ENCODE results near the gene NAAA.

NAAA gene

DNA sequence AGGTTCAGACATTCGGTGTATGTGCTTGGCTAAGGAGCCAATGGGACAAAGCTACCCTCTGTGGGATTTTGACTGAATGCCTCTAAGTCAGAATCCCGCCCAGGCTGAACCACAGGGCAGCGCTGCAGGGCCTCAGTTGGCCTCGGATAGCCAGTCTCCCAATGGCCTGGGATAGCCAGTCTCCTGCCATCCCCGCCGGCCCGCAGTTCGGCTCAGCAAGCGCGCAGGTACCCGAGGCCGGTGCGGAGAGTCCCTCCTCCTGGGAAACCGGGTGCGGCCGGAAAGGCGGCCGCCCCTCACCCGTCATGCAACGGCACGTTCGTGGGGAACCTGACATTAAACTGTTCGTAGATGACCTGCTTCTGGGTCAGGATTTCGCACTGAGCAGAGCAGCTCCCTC, 54.7 kb downstream of the NAAA start:
- Histone ChIP-seq H3K9me3 (ENCODE audit: low read depth, low read length) (no peaks in the 10 kb centered on the region), H3K36me3 (ENCODE audit: insufficient read depth, low read length) (no peaks in the 10 kb centered on the region), H3K27ac (no peak overlapping the region), H3K4me3 (no peak overlapping the region), H3K9ac (ENCODE audit: insufficient read length) (no peak overlapping the region)
- DNase-seq (ENCODE audit: low read depth, low spot score), result no peak
- no peak for TF ChIP-seq FOXP2 (optimal IDR thresholded peaks at IDR 0.05; ENCODE audit: control extremely low read depth, extremely low read length, insufficient read depth)
- no peak for TF ChIP-seq EZH2 (IDR thresholded peaks at IDR 0.05)
- TF ChIP-seq POLR2AphosphoS5 (IDR thresholded peaks at IDR 0.05; ENCODE audit: borderline replicate concordance, low read depth, low read length), result no peak

- Histone ChIP-seq H3K4me3 (no peak overlapping the region), H3K36me3 (ENCODE audit: insufficient read depth, low read length) (no peaks in the 10 kb centered on the region), H3K27ac (no peak overlapping the region), H3K9me3 (ENCODE audit: low read depth, low read length) (no peaks in the 10 kb centered on the region), H3K9ac (ENCODE audit: insufficient read length) (no peak overlapping the region)
- TF ChIP-seq POLR2AphosphoS5 (IDR thresholded peaks at IDR 0.05; ENCODE audit: borderline replicate concordance, low read depth, low read length) (no peak), EZH2 (IDR thresholded peaks at IDR 0.05) (no peak), FOXP2 (optimal IDR thresholded peaks at IDR 0.05; ENCODE audit: control extremely low read depth, extremely low read length, insufficient read depth) (no peak)
- no peak for DNase-seq (ENCODE audit: low read depth, low spot score)
Observed at GRCh38 chr4:75881476-75881875, 59.3 kb downstream of the NAAA start.

DNA sequence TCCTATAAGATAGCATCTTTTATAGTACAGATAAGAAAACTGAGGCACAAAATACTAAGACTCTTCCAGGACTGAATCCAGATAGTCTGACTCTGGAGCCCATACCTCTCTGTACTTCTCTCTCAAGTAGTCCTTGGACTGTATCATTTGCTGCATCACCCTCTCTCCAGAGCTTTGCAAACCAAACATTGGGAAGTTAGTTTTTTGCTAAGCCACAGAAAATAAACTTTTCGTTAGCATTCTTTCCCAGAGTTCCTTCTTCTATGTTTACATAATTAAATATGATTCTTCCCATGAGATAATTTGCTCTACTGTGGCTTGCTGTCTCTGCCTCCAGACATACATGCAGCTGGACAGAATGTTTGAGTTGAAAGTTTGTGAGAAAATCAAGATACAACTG, 60.5 kb downstream of the NAAA start:
- Histone ChIP-seq H3K9ac (ENCODE audit: insufficient read length) (no peak overlapping the region), H3K9me3 (ENCODE audit: low read depth, low read length) (no peaks in the 10 kb centered on the region), H3K4me3 (no peak overlapping the region), H3K36me3 (ENCODE audit: insufficient read depth, low read length) (no peaks in the 10 kb centered on the region), H3K27ac (no peak overlapping the region)
- DNase-seq (ENCODE audit: low read depth, low spot score), result no peak
- TF ChIP-seq EZH2 (IDR thresholded peaks at IDR 0.05) (no peak), POLR2AphosphoS5 (IDR thresholded peaks at IDR 0.05; ENCODE audit: borderline replicate concordance, low read depth, low read length) (no peak), FOXP2 (optimal IDR thresholded peaks at IDR 0.05; ENCODE audit: control extremely low read depth, extremely low read length, insufficient read depth) (no peak)

DNA sequence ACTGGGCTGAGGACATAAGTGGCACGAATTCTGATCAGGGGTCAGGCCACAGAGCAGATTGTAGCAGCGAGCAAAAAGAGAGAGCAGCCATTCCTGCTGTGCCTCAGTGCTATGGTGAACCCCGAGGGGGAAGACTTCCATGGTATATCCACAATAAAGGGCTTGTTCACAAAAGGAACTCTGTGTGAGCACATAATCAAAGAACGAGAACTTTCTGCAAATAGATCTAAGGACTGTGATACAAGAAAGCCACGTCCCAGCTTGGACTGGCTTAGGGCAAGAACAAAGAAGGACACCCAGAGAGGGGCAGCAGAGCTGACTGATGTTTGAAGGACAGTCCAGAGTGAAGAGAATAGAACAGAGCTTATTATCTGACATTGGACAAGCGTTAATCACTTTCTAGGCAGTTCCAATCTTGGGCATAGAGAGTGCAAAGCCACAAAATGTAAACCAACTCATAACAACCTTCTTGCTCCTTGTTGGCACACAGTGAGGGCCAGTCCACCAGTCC, 62.5 kb downstream of the NAAA start:
- no peak overlapping the region for H3K9ac ChIP-seq (ENCODE audit: insufficient read length)
- no peak overlapping the region for H3K27ac ChIP-seq
- no peaks in the 10 kb centered on the region for H3K9me3 ChIP-seq (ENCODE audit: low read depth, low read length)
- DNase-seq (ENCODE audit: low read depth, low spot score), result no peak
- H3K36me3 ChIP-seq (ENCODE audit: insufficient read depth, low read length), result no peaks in the 10 kb centered on the region
- TF ChIP-seq POLR2AphosphoS5 (IDR thresholded peaks at IDR 0.05; ENCODE audit: borderline replicate concordance, low read depth, low read length) (no peak), EZH2 (IDR thresholded peaks at IDR 0.05) (no peak), FOXP2 (optimal IDR thresholded peaks at IDR 0.05; ENCODE audit: control extremely low read depth, extremely low read length, insufficient read depth) (no peak)
- no peak overlapping the region for H3K4me3 ChIP-seq

DNA sequence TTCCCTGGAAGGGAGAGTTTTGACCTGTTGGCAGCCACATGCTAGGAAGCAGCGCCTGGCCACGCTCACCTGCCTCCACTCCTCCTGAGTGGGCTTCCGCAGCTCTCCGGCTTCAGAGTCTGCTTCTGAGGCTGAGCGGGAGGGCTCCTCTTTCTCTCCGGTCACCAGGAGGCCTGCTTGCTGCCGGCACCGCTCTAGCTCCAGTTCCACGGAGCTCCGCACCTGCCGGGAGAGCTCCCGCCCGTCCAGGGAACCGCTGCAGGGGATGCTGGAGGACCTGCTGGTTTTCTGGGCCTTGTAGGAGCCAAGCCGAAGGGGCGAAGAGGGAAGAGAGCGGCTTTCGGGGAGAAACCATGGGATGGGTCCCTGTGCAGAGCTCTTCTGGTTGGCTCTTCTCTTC, 64.6 kb downstream of the NAAA start:
- Histone ChIP-seq H3K9me3 (ENCODE audit: low read depth, low read length) (no peaks in the 10 kb centered on the region), H3K36me3 (ENCODE audit: insufficient read depth, low read length) (no peaks in the 10 kb centered on the region), H3K4me3 (no peak overlapping the region), H3K9ac (ENCODE audit: insufficient read length) (no peak overlapping the region), H3K27ac (no peak overlapping the region)
- TF ChIP-seq EZH2 (IDR thresholded peaks at IDR 0.05) (no peak), POLR2AphosphoS5 (IDR thresholded peaks at IDR 0.05; ENCODE audit: borderline replicate concordance, low read depth, low read length) (no peak), FOXP2 (optimal IDR thresholded peaks at IDR 0.05; ENCODE audit: control extremely low read depth, extremely low read length, insufficient read depth) (no peak)
- no peak for DNase-seq (ENCODE audit: low read depth, low spot score)

DNA sequence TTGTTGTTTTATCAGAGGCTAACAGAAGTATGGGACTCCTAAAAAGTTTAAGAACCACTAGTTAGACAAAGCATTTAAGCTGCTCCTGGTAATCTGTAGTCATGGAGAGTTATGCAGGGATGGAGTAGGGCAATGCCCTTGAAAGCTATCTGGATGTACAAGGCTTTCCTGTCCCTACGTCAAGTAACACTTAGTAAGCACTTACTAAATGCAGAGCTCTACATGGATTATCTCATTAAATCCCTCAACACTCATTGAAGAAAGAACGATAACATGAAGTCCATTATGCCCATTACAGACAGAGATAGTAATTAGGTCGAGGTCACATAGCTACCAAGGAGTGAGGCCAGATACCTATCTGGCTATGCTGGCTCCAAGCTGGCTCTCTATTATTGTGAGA, 71.7 kb downstream of the NAAA start:
- Histone ChIP-seq H3K4me3 (no peak overlapping the region), H3K27ac (no peak overlapping the region), H3K9me3 (ENCODE audit: low read depth, low read length) (no peaks in the 10 kb centered on the region), H3K36me3 (ENCODE audit: insufficient read depth, low read length) (no peaks in the 10 kb centered on the region), H3K9ac (ENCODE audit: insufficient read length) (no peak overlapping the region)
- DNase-seq (ENCODE audit: low read depth, low spot score), result no peak
- no peak for TF ChIP-seq FOXP2 (optimal IDR thresholded peaks at IDR 0.05; ENCODE audit: control extremely low read depth, extremely low read length, insufficient read depth)
- TF ChIP-seq EZH2 (IDR thresholded peaks at IDR 0.05), result no peak
- TF ChIP-seq POLR2AphosphoS5 (IDR thresholded peaks at IDR 0.05; ENCODE audit: borderline replicate concordance, low read depth, low read length), result no peak

GRCh38 chr4:75867130-75867529, 73.7 kb downstream of the NAAA start:
- Histone ChIP-seq H3K27ac (no peak overlapping the region), H3K9me3 (ENCODE audit: low read depth, low read length) (no peaks in the 10 kb centered on the region), H3K36me3 (ENCODE audit: insufficient read depth, low read length) (no peaks in the 10 kb centered on the region), H3K9ac (ENCODE audit: insufficient read length) (no peak overlapping the region), H3K4me3 (no peak overlapping the region)
- no peak for DNase-seq (ENCODE audit: low read depth, low spot score)
- TF ChIP-seq FOXP2 (optimal IDR thresholded peaks at IDR 0.05; ENCODE audit: control extremely low read depth, extremely low read length, insufficient read depth) (no peak), POLR2AphosphoS5 (IDR thresholded peaks at IDR 0.05; ENCODE audit: borderline replicate concordance, low read depth, low read length) (no peak), EZH2 (IDR thresholded peaks at IDR 0.05) (no peak)
